H9 (cell line): ENCODE results near the gene RIC1. TPM values are rescaled to one million over a fixed set of nuclear protein-coding genes. Genes with fewer than 3 reads are reported as not detected.

Experiments
- DNase-seq: peaks from one replicate; pipeline ENCODE4 v3.0.0-alpha.2; 2017
- H2AFZ ChIP-seq: one replicate; pipeline ENCODE4 v1.6.1; 2013; ENCODE audit warnings: mild to moderate bottlenecking, low read length, control low read depth, moderate library complexity
- H2AK5ac ChIP-seq: 2 replicates; pipeline ENCODE4 v1.6.1; 2013; ENCODE audit warnings: low read length, control low read depth, mixed read lengths; ENCODE audit not compliant: insufficient read length
- H2BK120ac ChIP-seq: one replicate; pipeline ENCODE4 v1.6.1; 2013; ENCODE audit warnings: low read depth, mild to moderate bottlenecking, low read length, control low read depth, inconsistent platforms; ENCODE audit not compliant: poor library complexity, severe bottlenecking
- H2BK12ac ChIP-seq: 2 replicates; pipeline ENCODE4 v1.6.1; 2013; ENCODE audit warnings: low read length, control low read depth, mixed read lengths, low read depth; ENCODE audit not compliant: insufficient read length
- H2BK15ac ChIP-seq: 2 replicates; pipeline ENCODE4 v1.6.1; 2013; ENCODE audit warnings: low read depth, low read length, control low read depth
- H2BK20ac ChIP-seq: one replicate; pipeline ENCODE4 v1.6.1; 2013; ENCODE audit warnings: low read depth, mild to moderate bottlenecking, low read length, control low read depth, inconsistent platforms; ENCODE audit not compliant: poor library complexity, severe bottlenecking
- H2BK5ac ChIP-seq: 2 replicates; pipeline ENCODE4 v1.6.1; 2013; ENCODE audit warnings: low read length, control low read depth, mixed read lengths; ENCODE audit not compliant: insufficient read length
- H3K14ac ChIP-seq: 2 replicates; pipeline ENCODE4 v1.6.1; 2013; ENCODE audit warnings: low read length, control low read depth; ENCODE audit not compliant: insufficient read depth
- H3K18ac ChIP-seq: 2 replicates; pipeline ENCODE4 v1.6.1; 2013; ENCODE audit warnings: low read depth, mild to moderate bottlenecking, mixed read lengths, low read length, control low read depth; ENCODE audit not compliant: insufficient read length
- H3K23ac ChIP-seq: 2 replicates; pipeline ENCODE4 v1.6.1; 2013; ENCODE audit warnings: low read length, control low read depth, mixed read lengths, low read depth; ENCODE audit not compliant: insufficient read length
- H3K23me2 ChIP-seq: 2 replicates; pipeline ENCODE4 v1.6.1; 2013; ENCODE audit warnings: low read depth, mild to moderate bottlenecking, mixed read lengths, low read length, control low read depth; ENCODE audit not compliant: insufficient read length, poor library complexity, severe bottlenecking
- H3K27ac ChIP-seq: 2 replicates; pipeline ENCODE4 v1.5.1; 2013; ENCODE audit warnings: low read length, control low read depth, mixed read lengths, low read depth; ENCODE audit not compliant: insufficient read length
- H3K27me3 ChIP-seq: 2 replicates; pipeline ENCODE4 v1.6.1; 2013; ENCODE audit warnings: low read length, control low read depth, inconsistent platforms; ENCODE audit not compliant: insufficient read depth
- H3K4ac ChIP-seq: 2 replicates; pipeline ENCODE4 v1.6.1; 2013; ENCODE audit warnings: low read depth, mild to moderate bottlenecking, control low read depth, inconsistent platforms, low read length, moderate library complexity
- H3K4me1 ChIP-seq: 2 replicates; pipeline ENCODE4 v1.6.1; 2013; ENCODE audit warnings: low read length, control low read depth, inconsistent platforms; ENCODE audit not compliant: insufficient read depth
- H3K4me2 ChIP-seq: 2 replicates; pipeline ENCODE4 v1.6.1; 2013; ENCODE audit warnings: low read length, control low read depth, mixed read lengths; ENCODE audit not compliant: insufficient read length, insufficient read depth
- H3K56ac ChIP-seq: 2 replicates; pipeline ENCODE4 v1.6.1; 2013; ENCODE audit warnings: low read depth, mild to moderate bottlenecking, mixed read lengths, low read length, control low read depth; ENCODE audit not compliant: insufficient read length
- H3K79me1 ChIP-seq: 2 replicates; pipeline ENCODE4 v1.6.1; 2013; ENCODE audit warnings: low read depth, mild to moderate bottlenecking, moderate library complexity, low read length, control low read depth, inconsistent platforms; ENCODE audit not compliant: insufficient read depth, poor library complexity, severe bottlenecking
- H3K79me2 ChIP-seq: 2 replicates; pipeline ENCODE4 v1.6.1; 2013; ENCODE audit warnings: low read length, control low read depth, inconsistent platforms; ENCODE audit not compliant: insufficient read depth
- H3K9ac ChIP-seq: 2 replicates; pipeline ENCODE4 v1.6.1; 2013; ENCODE audit warnings: low read length, control low read depth, mixed read lengths; ENCODE audit not compliant: insufficient read length; ENCODE audit errors: extremely low read depth
- H3K9me3 ChIP-seq: one replicate; pipeline ENCODE4 v1.6.1; 2013; ENCODE audit warnings: low read depth, low read length, inconsistent platforms; ENCODE audit not compliant: control insufficient read depth
- H3T11ph ChIP-seq: one replicate; pipeline ENCODE4 v1.6.1; 2013; ENCODE audit warnings: mild to moderate bottlenecking, low read length, control low read depth, inconsistent platforms
- H4K20me1 ChIP-seq: one replicate; pipeline ENCODE4 v1.6.1; 2013; ENCODE audit not compliant: control insufficient read depth, insufficient read length, insufficient read depth
- H4K5ac ChIP-seq: 2 replicates; pipeline ENCODE4 v1.6.1; 2013; ENCODE audit warnings: low read depth, mild to moderate bottlenecking, mixed read lengths, low read length, control low read depth; ENCODE audit not compliant: insufficient read length
- H4K8ac ChIP-seq: replicated peaks from 2 replicates; pipeline ENCODE4 v1.6.1; 2013; ENCODE audit warnings: low read length, control low read depth, mixed read lengths, low read depth; ENCODE audit not compliant: insufficient read length
- H4K91ac ChIP-seq: 2 replicates; pipeline ENCODE4 v1.6.1; 2013; ENCODE audit warnings: low read depth, mild to moderate bottlenecking, moderate library complexity, mixed read lengths, low read length, control low read depth; ENCODE audit not compliant: insufficient read length
- H3K27ac Mint-ChIP-seq, 3 experiments: 2 replicates in 2 of 3; 3 replicates in 1 of 3; pipeline ENCODE4 v1.8.0; 2020 to 2021; ENCODE audit warnings: mixed read lengths in 3 of 3, mild to moderate bottlenecking in 1 of 3, moderate library complexity in 1 of 3
- H3K27me3 Mint-ChIP-seq: 2 replicates; pipeline ENCODE4 v1.8.0; 2021; ENCODE audit warnings: low read depth, mild to moderate bottlenecking, moderate library complexity, mixed read lengths
- H3K36me3 Mint-ChIP-seq, 3 experiments: 2 replicates in 2 of 3; 3 replicates in 1 of 3; pipeline ENCODE4 v1.8.0; 2020 to 2021; ENCODE audit warnings: low read depth in 3 of 3, mixed read lengths in 3 of 3; ENCODE audit not compliant: insufficient read depth in 1 of 3
- H3K4me1 Mint-ChIP-seq, 2 experiments: 2 replicates each; pipeline ENCODE4 v1.8.0; 2020; ENCODE audit warnings: mixed read lengths in 2 of 2
- H3K4me3 Mint-ChIP-seq, 2 experiments: 2 replicates in 1 of 2; 3 replicates in 1 of 2; pipeline ENCODE4 v1.8.0; 2020 to 2021; ENCODE audit warnings: mild to moderate bottlenecking in 2 of 2, mixed read lengths in 2 of 2, moderate library complexity in 1 of 2
- H3K9me3 Mint-ChIP-seq, 2 experiments: 2 replicates in 1 of 2; 3 replicates in 1 of 2; pipeline ENCODE4 v1.8.0; 2020; ENCODE audit warnings: mild to moderate bottlenecking in 2 of 2, mixed read lengths in 2 of 2, moderate library complexity in 1 of 2
- CTCF ChIP-seq: fragments of 200-600 bp; sonication (generic); conservative IDR thresholded peaks from 3 replicates; pipeline ENCODE4 v1.8.0; 2021; ENCODE audit warnings: antibody characterized with exemption, mild to moderate bottlenecking
- WGBS: extraction: QIAGEN DNeasy Blood & Tissue Kit; methylation state at CpG from one replicate; pipeline ENCODE4 v1.1.7; 2013; ENCODE audit warnings: missing lambda C conversion rate, low lambda C conversion rate, mixed read lengths; ENCODE audit not compliant: insufficient read length; ENCODE audit errors: extremely low coverage; 5-methylcytosine and 5-hydroxymethylcytosine counted together
- total RNA-seq: library from RNA; stranded (reverse); gene quantifications from 2 replicates; pipeline ENCODE4 v1.2.1, GENCODE V29; 2021

Gene RIC1
- total RNA-seq, 1 experiment from 2014 or later: 13.7 TPM

- no peak overlapping the region for H4K5ac ChIP-seq
- no peaks in the 10 kb centered on the region for H3K79me1 ChIP-seq
- H3K9me3 ChIP-seq: no peaks in the 10 kb centered on the region
- H3K9ac ChIP-seq: no peak overlapping the region
- no peak overlapping the region for H2BK5ac ChIP-seq
- no peak overlapping the region for H2BK120ac ChIP-seq
- no peak overlapping the region for H4K8ac ChIP-seq
- no peak overlapping the region for H2AK5ac ChIP-seq
- H2AFZ ChIP-seq: no peak overlapping the region
- H3K4ac ChIP-seq: no peak overlapping the region
- no peak overlapping the region for H3T11ph ChIP-seq
- H3K4me1 Mint-ChIP-seq: no peaks in the 10 kb centered on the region
- TF ChIP-seq CTCF: no peak
- H3K36me3 Mint-ChIP-seq: peaks cover 6 to 25% (median 22%) of the 10 kb centered on the region in 3 experiments; a peak in 5 of 7 replicates
- H3K9me3 Mint-ChIP-seq: no peaks in the 10 kb centered on the region
- H3K18ac ChIP-seq: no peak overlapping the region
- no peaks in the 10 kb centered on the region for H3K27me3 Mint-ChIP-seq
- peak overlapping the region in 1 of 3 experiments; percentile 80; a peak in 1 of 7 replicates for H3K27ac Mint-ChIP-seq
- no peak overlapping the region for H3K4me2 ChIP-seq
- H2BK15ac ChIP-seq: no peak overlapping the region
- H3K23ac ChIP-seq: no peak overlapping the region
- H3K4me1 ChIP-seq: no peaks in the 10 kb centered on the region
- H3K23me2 ChIP-seq: no peaks in the 10 kb centered on the region
- DNase-seq: no peak
- no peaks in the 10 kb centered on the region for H4K20me1 ChIP-seq
- H3K14ac ChIP-seq: no peak overlapping the region
- H3K79me2 ChIP-seq: no peaks in the 10 kb centered on the region
- H3K27ac ChIP-seq: no peak overlapping the region
- H3K27me3 ChIP-seq: no peaks in the 10 kb centered on the region
- no peak overlapping the region for H3K56ac ChIP-seq
- no peak overlapping the region for H3K4me3 Mint-ChIP-seq
- no CpG with 5 or more reads among the region's 6 CpGs for WGBS
- H2BK20ac ChIP-seq: no peak overlapping the region
- no peak overlapping the region for H4K91ac ChIP-seq
- no peak overlapping the region for H2BK12ac ChIP-seq
These were observed 190.3 kb downstream of the RIC1 start for GRCh38 chr9:5819174-5819573.
